Cardiac muscle cell (in vitro differentiated cells and primary cell): ENCODE data around the gene RPP14. TPM values are rescaled to one million over a fixed set of nuclear protein-coding genes. Genes with fewer than 3 reads are reported as not detected.

Experiments
- DNase-seq, 2 donors: peaks; one replicate each; pipeline versions ENCODE4 v3.0.0 to v3.0.0-alpha.2; 2010 to 2017; ENCODE audit warnings: low read depth in 1 of 2, low spot score in 1 of 2
- H3K27ac ChIP-seq: fragments of 200-600 bp; sonication (generic); 2 replicates; pipeline ENCODE4 v1.5.1; 2016
- H3K27me3 ChIP-seq: fragments of 200-600 bp; sonication (generic); 2 replicates; pipeline ENCODE4 v1.6.0; 2016; ENCODE audit warnings: control low read depth
- H3K36me3 ChIP-seq: fragments of 200-600 bp; sonication (generic); 2 replicates; pipeline ENCODE4 v1.5.1; 2016; ENCODE audit warnings: control low read depth
- H3K4me1 ChIP-seq: fragments of 200-600 bp; sonication (generic); 2 replicates; pipeline ENCODE4 v1.8.1; 2017; ENCODE audit warnings: low read depth, mild to moderate bottlenecking, mixed run types
- H3K4me3 ChIP-seq: fragments of 200-600 bp; sonication (generic); 2 replicates; pipeline ENCODE4 v1.5.1; 2016; ENCODE audit warnings: mild to moderate bottlenecking
- H3K9me3 ChIP-seq: fragments of 200-600 bp; sonication (generic); 2 replicates; pipeline ENCODE4 v1.5.1; 2017; ENCODE audit warnings: low read depth, mild to moderate bottlenecking, control low read depth
- CTCF ChIP-seq: IDR thresholded peaks from 2 replicates; pipeline ENCODE4 v1.5.1; 2012; ENCODE audit warnings: low read depth, mild to moderate bottlenecking, low read length
- polyA plus RNA-seq: library from polyadenylated mRNA; unstranded; fragments of >200 nt; fragmentation: Nextera tagmentation; extraction: Ambion mirVana; gene quantifications from 2 replicates; pipeline ENCODE4 v1.2.1, GENCODE V29; 2016
- total RNA-seq: library from RNA; depleted of rRNA; stranded (reverse); fragments of >200 nt; gene quantifications from 2 replicates; pipeline ENCODE4 v1.2.3, GENCODE V29; 2016

The RPP14 gene
- total and polyA plus RNA-seq, 2 experiments from 2014 or later = 11.1 to 14.2 TPM

GRCh38 chr3:58293516-58293915 lies 12.5 kb upstream of the RPP14 start:
- no peak for DNase-seq
- Histone ChIP-seq H3K4me3 (no peak overlapping the region), H3K36me3 (no peaks in the 10 kb centered on the region), H3K27me3 (no peaks in the 10 kb centered on the region), H3K9me3 (no peaks in the 10 kb centered on the region), H3K27ac (no peak overlapping the region), H3K4me1 (no peaks in the 10 kb centered on the region)
- no peak for TF ChIP-seq CTCF

- TF ChIP-seq CTCF = no peak
- Histone ChIP-seq H3K36me3 (no peaks in the 10 kb centered on the region), H3K9me3 (no peaks in the 10 kb centered on the region), H3K27me3 (no peaks in the 10 kb centered on the region), H3K4me1 (peaks cover 7% of the 10 kb centered on the region), H3K4me3 (no peak overlapping the region), H3K27ac (no peak overlapping the region)
- DNase-seq = no peak
Observed at GRCh38 chr3:58296269-58296668, 9.8 kb upstream of the RPP14 start.

GRCh38 chr3:58296843-58297242 lies 9.2 kb upstream of the RPP14 start:
- Histone ChIP-seq H3K36me3 (no peaks in the 10 kb centered on the region), H3K4me1 (peaks cover 7% of the 10 kb centered on the region), H3K4me3 (no peak overlapping the region), H3K27ac (no peak overlapping the region), H3K27me3 (no peaks in the 10 kb centered on the region), H3K9me3 (no peaks in the 10 kb centered on the region)
- DNase-seq = no peak
- no peak for TF ChIP-seq CTCF

- DNase-seq = no peak
- no peak overlapping the region for H3K27ac ChIP-seq
- peaks cover 7% of the 10 kb centered on the region for H3K4me1 ChIP-seq
- no peaks in the 10 kb centered on the region for H3K9me3 ChIP-seq
- no peak for TF ChIP-seq CTCF
- no peaks in the 10 kb centered on the region for H3K36me3 ChIP-seq
- H3K27me3 ChIP-seq = no peaks in the 10 kb centered on the region
- no peak overlapping the region for H3K4me3 ChIP-seq
Observed at GRCh38 chr3:58298190-58298589, 7.9 kb upstream of the RPP14 start.

GRCh38 chr3:58299075-58299474 lies 7.0 kb upstream of the RPP14 start:
- no peak for DNase-seq
- Histone ChIP-seq H3K27ac (no peak overlapping the region), H3K36me3 (no peaks in the 10 kb centered on the region), H3K9me3 (no peaks in the 10 kb centered on the region), H3K27me3 (no peaks in the 10 kb centered on the region), H3K4me1 (peaks cover 7% of the 10 kb centered on the region), H3K4me3 (no peak overlapping the region)
- TF ChIP-seq CTCF = no peak

GRCh38 chr3:58299839-58300516 lies 6.1 kb upstream of the RPP14 start:
- Histone ChIP-seq H3K4me3 (no peak overlapping the region), H3K4me1 (peaks cover 7% of the 10 kb centered on the region), H3K27me3 (no peaks in the 10 kb centered on the region), H3K9me3 (no peaks in the 10 kb centered on the region), H3K36me3 (no peaks in the 10 kb centered on the region), H3K27ac (no peak overlapping the region)
- peak; percentile 60 for TF ChIP-seq CTCF
- peak; percentile 20 to 79 for DNase-seq
